GM23338 (cell line): ENCODE results near the gene AP3D1. TPM values are rescaled to one million over a fixed set of nuclear protein-coding genes. Genes with fewer than 3 reads are reported as not detected.

Experiments used
- ATAC-seq: fragments of 200-7000 bp; cut with Tn5 transposase; 3 replicates; pipeline ENCODE4 v1.9.1; 2020
- DNase-seq: peaks from one replicate; pipeline ENCODE4 v3.0.0-alpha.2; 2015; ENCODE audit warnings: low spot score
- H2AFZ ChIP-seq: fragments of 200-600 bp; sonication (generic); 2 replicates; pipeline ENCODE4 v1.8.0; 2016; ENCODE audit warnings: antibody characterized with exemption, mild to moderate bottlenecking, moderate library complexity
- H3F3A ChIP-seq: fragments of 200-600 bp; sonication (generic); replicated peaks from 2 replicates; pipeline ENCODE4 v1.8.0; 2017; ENCODE audit warnings: antibody characterized with exemption, mixed run types, low read depth
- H3K27ac ChIP-seq: fragments of 200-600 bp; sonication (generic); 2 replicates; pipeline ENCODE4 v1.6.1; 2016; ENCODE audit warnings: low read depth
- H3K27me3 ChIP-seq: fragments of 200-600 bp; sonication (generic); 2 replicates; pipeline ENCODE4 v1.8.0; 2016; ENCODE audit warnings: mild to moderate bottlenecking, mixed run types, moderate library complexity; ENCODE audit not compliant: insufficient read depth
- H3K36me3 ChIP-seq: fragments of 200-600 bp; sonication (generic); 2 replicates; pipeline ENCODE4 v1.8.0; 2016; ENCODE audit warnings: mild to moderate bottlenecking; ENCODE audit not compliant: insufficient read depth
- H3K4me1 ChIP-seq: fragments of 200-600 bp; sonication (generic); 2 replicates; pipeline ENCODE4 v1.8.0; 2016; ENCODE audit warnings: mild to moderate bottlenecking, moderate library complexity; ENCODE audit not compliant: insufficient read depth
- H3K4me2 ChIP-seq: fragments of 200-600 bp; sonication (generic); 2 replicates; pipeline ENCODE4 v1.7.1; 2017; ENCODE audit warnings: mixed run types
- H3K4me3 ChIP-seq: fragments of 200-600 bp; sonication (generic); 2 replicates; pipeline ENCODE4 v1.6.1; 2016; ENCODE audit warnings: mixed run types
- H3K79me2 ChIP-seq: fragments of 200-600 bp; sonication (generic); replicated peaks from 2 replicates; pipeline ENCODE4 v1.8.0; 2017; ENCODE audit warnings: mild to moderate bottlenecking; ENCODE audit not compliant: insufficient read depth
- H3K9me2 ChIP-seq: fragments of 200-600 bp; sonication (generic); 2 replicates; pipeline ENCODE4 v1.8.0; 2017; ENCODE audit not compliant: insufficient read depth
- H4K20me1 ChIP-seq: fragments of 200-600 bp; sonication (generic); replicated peaks from 2 replicates; pipeline ENCODE4 v1.8.0; 2017; ENCODE audit warnings: mild to moderate bottlenecking; ENCODE audit not compliant: insufficient read depth
- H3K27ac Mint-ChIP-seq: 2 replicates; pipeline ENCODE4 v1.8.0; 2020; ENCODE audit warnings: inconsistent platforms, mild to moderate bottlenecking, moderate library complexity, mixed read lengths
- H3K27me3 Mint-ChIP-seq: 3 replicates; pipeline ENCODE4 v1.8.0; 2022; ENCODE audit warnings: low read depth, mild to moderate bottlenecking, moderate library complexity, mixed read lengths, inconsistent platforms; ENCODE audit not compliant: insufficient read depth, poor library complexity
- H3K36me3 Mint-ChIP-seq: 3 replicates; pipeline ENCODE4 v1.8.0; 2021; ENCODE audit warnings: low read depth, mild to moderate bottlenecking, inconsistent platforms, moderate library complexity, mixed read lengths
- H3K4me1 Mint-ChIP-seq: 3 replicates; pipeline ENCODE4 v1.8.0; 2020; ENCODE audit warnings: mild to moderate bottlenecking, inconsistent platforms, mixed read lengths
- H3K4me3 Mint-ChIP-seq: 3 replicates; pipeline ENCODE4 v1.8.0; 2021; ENCODE audit warnings: moderate library complexity, mild to moderate bottlenecking, inconsistent platforms, mixed read lengths
- H3K9me3 Mint-ChIP-seq: 3 replicates; pipeline ENCODE4 v1.8.0; 2020; ENCODE audit warnings: moderate library complexity, mild to moderate bottlenecking, inconsistent platforms, mixed read lengths
- CREB1 ChIP-seq: fragments of 250-450 bp; sonication (Bioruptor Pico); IDR thresholded peaks from 2 replicates; pipeline ENCODE4 v1.5.0; 2020; ENCODE audit warnings: low read depth, mild to moderate bottlenecking, moderate library complexity
- EZH2phosphoT487 ChIP-seq: fragments of 200-600 bp; sonication (generic); IDR thresholded peaks from one replicate; pipeline ENCODE4 v1.8.1; 2018; ENCODE audit warnings: antibody characterized with exemption; ENCODE audit not compliant: unreplicated experiment
- JUNB ChIP-seq: IDR thresholded peaks from one replicate; pipeline ENCODE4 v1.6.1; 2016; ENCODE audit warnings: antibody characterized with exemption; ENCODE audit not compliant: unreplicated experiment
- POLR2AphosphoS5 ChIP-seq: IDR thresholded peaks from 2 replicates; pipeline ENCODE4 v1.6.1; 2016; ENCODE audit warnings: antibody characterized with exemption, low read depth
- STAT1 ChIP-seq: IDR thresholded peaks from one replicate; pipeline ENCODE4 v1.6.1; 2016; ENCODE audit warnings: antibody characterized with exemption; ENCODE audit not compliant: unreplicated experiment
- ZNF114 ChIP-seq: fragments of 250-450 bp; sonication (Bioruptor Pico); IDR thresholded peaks from 2 replicates; pipeline ENCODE4 v1.5.0; 2020; ENCODE audit warnings: mild to moderate bottlenecking, moderate library complexity
- polyA plus RNA-seq: library from polyadenylated mRNA; unstranded; fragments of >200 nt; fragmentation: Nextera tagmentation; extraction: Ambion mirVana; gene quantifications from 2 replicates; pipeline ENCODE4 v1.2.1, GENCODE V29; 2016
- total RNA-seq: library from RNA; depleted of rRNA; stranded (reverse); fragments of >200 nt; shearing (Covaris generic); gene quantifications from 2 replicates; pipeline ENCODE4 v1.2.3, GENCODE V29; 2014
- TF ChIP-seq, protein P1 (sequence below), 2 experiments: fragments of 200-600 bp in 1 of 2; sonication (generic) in 1 of 2; conservative IDR thresholded peaks; 2 replicates each; pipeline versions ENCODE4 v1.5.1 to v1.6.1; 2016 to 2017; ENCODE audit warnings: antibody characterized with exemption in 2 of 2, low read depth in 2 of 2, mild to moderate bottlenecking in 2 of 2, moderate library complexity in 1 of 2

The AP3D1 gene
- total and polyA plus RNA-seq, 2 experiments from 2014 or later: 101 to 236 TPM

DNA sequence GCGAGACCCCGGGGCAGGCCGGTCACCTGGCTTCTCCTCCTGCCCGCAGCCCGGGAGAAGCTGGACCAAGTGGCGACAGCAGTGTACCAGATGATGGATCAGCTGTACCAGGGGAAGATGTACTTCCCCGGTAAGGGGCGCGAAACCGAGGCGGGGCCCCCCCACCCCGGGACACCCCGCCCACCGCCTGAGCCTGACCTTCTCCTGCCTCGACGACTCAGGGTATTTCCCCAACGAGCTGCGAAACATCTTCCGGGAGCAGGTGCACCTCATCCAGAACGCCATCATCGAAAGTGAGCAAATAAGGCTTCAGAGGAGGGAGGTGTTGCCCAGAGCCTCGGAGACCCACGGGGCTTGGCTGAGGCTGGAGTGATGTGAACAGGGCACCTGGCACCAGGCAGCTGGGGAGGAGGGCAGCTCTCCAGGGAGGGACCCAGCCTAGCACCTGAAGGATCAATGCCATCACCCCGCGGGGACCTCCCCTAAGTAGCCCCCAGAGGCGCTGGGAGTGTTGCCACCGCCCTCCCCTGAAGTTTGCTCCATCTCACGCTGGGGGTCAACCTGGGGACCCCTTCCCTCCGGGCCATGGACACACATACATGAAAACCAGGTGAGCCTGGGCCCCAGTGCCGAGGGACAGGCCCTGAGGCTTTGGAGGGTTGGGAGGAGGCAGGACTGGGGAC is 54.0 kb downstream of the AP3D1 start:
- TF ChIP-seq JUNB: no peak
- no peak for TF ChIP-seq STAT1
- TF ChIP-seq ZNF114 (CRISPR knock-in tag): no peak
- no peak for TF ChIP-seq POLR2AphosphoS5
- Histone ChIP-seq H2AFZ (peak overlapping the region; percentile 94; the same call in 1 of the 2 replicates), H3F3A (peaks cover 16% of the 10 kb centered on the region; the same call in 1 of the 2 replicates), H3K9me2 (no peaks in the 10 kb centered on the region), H3K4me1 (no peaks in the 10 kb centered on the region; the same call in 1 of the 2 replicates), H3K4me2 (peak overlapping the region; percentile 86), H3K4me3 (peak overlapping the region; percentile 67), H3K36me3 (no peaks in the 10 kb centered on the region), H3K27me3 (no peaks in the 10 kb centered on the region), H4K20me1 (no peaks in the 10 kb centered on the region; the same call in none of the 2 replicates), H3K27ac (0 out of 2 replicates have a peak overlapping the region, but pooled peaks have one; percentile 66), H3K79me2 (no peaks in the 10 kb centered on the region)
- H3K36me3 Mint-ChIP-seq: peaks cover 20% of the 10 kb centered on the region
- peaks cover 9% of the 10 kb centered on the region for H3K27me3 Mint-ChIP-seq
- no peak overlapping the region for H3K27ac Mint-ChIP-seq
- peaks cover 4% of the 10 kb centered on the region; the same call in 1 of the 3 replicates for H3K4me1 Mint-ChIP-seq
- no peaks in the 10 kb centered on the region for H3K9me3 Mint-ChIP-seq
- no peak for ATAC-seq
- H3K4me3 Mint-ChIP-seq: peak overlapping the region; percentile 78
- no peak for DNase-seq

DNA sequence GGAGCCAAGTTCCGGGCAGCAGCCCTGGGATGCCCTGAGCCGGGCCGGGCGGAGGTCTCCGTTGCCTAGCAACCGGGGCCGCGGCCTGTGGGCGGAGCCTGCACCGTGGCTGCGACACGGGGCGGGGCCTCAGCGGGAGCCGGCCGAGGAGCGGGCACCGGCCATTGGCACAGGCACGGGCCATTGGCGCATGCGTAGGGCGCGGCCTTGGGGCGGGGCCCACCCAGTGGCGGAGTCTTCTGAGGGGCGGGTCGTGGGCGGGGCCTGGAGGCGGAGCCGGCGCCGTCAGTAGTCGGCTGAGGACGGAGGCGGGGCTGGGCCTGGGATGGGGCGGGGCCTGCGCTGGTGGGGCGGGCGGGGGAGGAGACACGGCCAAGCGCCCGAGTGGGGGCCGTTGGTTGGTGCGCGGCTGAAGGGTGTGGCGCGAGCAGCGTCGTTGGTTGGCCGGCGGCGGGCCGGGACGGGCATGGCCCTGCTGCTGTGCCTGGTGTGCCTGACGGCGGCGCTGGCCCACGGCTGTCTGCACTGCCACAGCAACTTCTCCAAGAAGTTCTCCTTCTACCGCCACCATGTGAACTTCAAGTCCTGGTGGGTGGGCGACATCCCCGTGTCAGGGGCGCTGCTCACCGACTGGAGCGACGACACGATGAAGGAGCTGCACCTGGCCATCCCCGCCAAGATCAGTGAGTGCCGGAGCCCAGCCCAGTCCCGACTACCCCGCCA is 54.7 kb downstream of the AP3D1 start, which contains the start of gene IZUMO4:
Gene IZUMO4, plus strand, starts transcription at position 436 of the 723 bp plus-strand sequence. Its CDS starts 31 bp downstream, at position 467.
- Mint-ChIP-seq H3K4me1 (peaks cover 4% of the 10 kb centered on the region; the same call in 1 of the 3 replicates), H3K27ac (0 out of 2 replicates have a peak within 1 kb of the TSS, but pooled peaks have one; percentile 40), H3K36me3 (peaks cover 13% of the 10 kb centered on the region), H3K9me3 (no peaks in the 10 kb centered on the region), H3K27me3 (peaks cover 9% of the 10 kb centered on the region), H3K4me3 (peak within 1 kb of the TSS; percentile 80)
- DNase-seq (peak; percentile 97), ATAC-seq (peak; percentile 91)
- peak within 1 kb of the TSS; percentile 94 for H2AFZ ChIP-seq
- no peaks in the 10 kb centered on the region; the same call in 1 of the 2 replicates for H3K4me1 ChIP-seq
- no peak for TF ChIP-seq EZH2phosphoT487
- TF ChIP-seq, protein P1, sequence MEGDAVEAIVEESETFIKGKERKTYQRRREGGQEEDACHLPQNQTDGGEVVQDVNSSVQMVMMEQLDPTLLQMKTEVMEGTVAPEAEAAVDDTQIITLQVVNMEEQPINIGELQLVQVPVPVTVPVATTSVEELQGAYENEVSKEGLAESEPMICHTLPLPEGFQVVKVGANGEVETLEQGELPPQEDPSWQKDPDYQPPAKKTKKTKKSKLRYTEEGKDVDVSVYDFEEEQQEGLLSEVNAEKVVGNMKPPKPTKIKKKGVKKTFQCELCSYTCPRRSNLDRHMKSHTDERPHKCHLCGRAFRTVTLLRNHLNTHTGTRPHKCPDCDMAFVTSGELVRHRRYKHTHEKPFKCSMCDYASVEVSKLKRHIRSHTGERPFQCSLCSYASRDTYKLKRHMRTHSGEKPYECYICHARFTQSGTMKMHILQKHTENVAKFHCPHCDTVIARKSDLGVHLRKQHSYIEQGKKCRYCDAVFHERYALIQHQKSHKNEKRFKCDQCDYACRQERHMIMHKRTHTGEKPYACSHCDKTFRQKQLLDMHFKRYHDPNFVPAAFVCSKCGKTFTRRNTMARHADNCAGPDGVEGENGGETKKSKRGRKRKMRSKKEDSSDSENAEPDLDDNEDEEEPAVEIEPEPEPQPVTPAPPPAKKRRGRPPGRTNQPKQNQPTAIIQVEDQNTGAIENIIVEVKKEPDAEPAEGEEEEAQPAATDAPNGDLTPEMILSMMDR (conservative IDR thresholded peaks at IDR 0.05; ENCODE audit: low read depth in 2 of 2): peak; percentile 13 to 55; a peak in 2 of 4 replicates
- peak; percentile 16; the same call in 1 of the 2 replicates for TF ChIP-seq CREB1 (CRISPR knock-in tag)
- H3K36me3 ChIP-seq: no peaks in the 10 kb centered on the region
- H3K9me2 ChIP-seq: no peaks in the 10 kb centered on the region
- no peaks in the 10 kb centered on the region for H3K27me3 ChIP-seq
- H4K20me1 ChIP-seq: no peaks in the 10 kb centered on the region; the same call in 1 of the 2 replicates
- peaks cover 10% of the 10 kb centered on the region; the same call in 1 of the 2 replicates for H3F3A ChIP-seq
- H3K27ac ChIP-seq: 0 out of 2 replicates have a peak within 1 kb of the TSS, but pooled peaks have one; percentile 66
- peak within 1 kb of the TSS; percentile 86 for H3K4me2 ChIP-seq
- no peaks in the 10 kb centered on the region for H3K79me2 ChIP-seq
- peak within 1 kb of the TSS; percentile 75 for H3K4me3 ChIP-seq
